Activated T-helper 1 cell treated with Interleukin-2 at 50 U/mL for 16 hours (primary cell): ENCODE measurements around the gene CBFA2T3.
"Not testable (repeated sequence)": the region's sequence is repeated elsewhere in the genome, so short reads cannot be mapped to it uniquely, and the experiment has no call there.

Experiments
- DNase-seq: peaks from one replicate; pipeline ENCODE4 v3.0.0-alpha.2; 2020; ENCODE audit warnings: low read depth

The CBFA2T3 gene

GRCh38 chr16:88922826-88923410 lies 54.1 kb downstream of the CBFA2T3 start:
- DNase-seq: no peak

DNA sequence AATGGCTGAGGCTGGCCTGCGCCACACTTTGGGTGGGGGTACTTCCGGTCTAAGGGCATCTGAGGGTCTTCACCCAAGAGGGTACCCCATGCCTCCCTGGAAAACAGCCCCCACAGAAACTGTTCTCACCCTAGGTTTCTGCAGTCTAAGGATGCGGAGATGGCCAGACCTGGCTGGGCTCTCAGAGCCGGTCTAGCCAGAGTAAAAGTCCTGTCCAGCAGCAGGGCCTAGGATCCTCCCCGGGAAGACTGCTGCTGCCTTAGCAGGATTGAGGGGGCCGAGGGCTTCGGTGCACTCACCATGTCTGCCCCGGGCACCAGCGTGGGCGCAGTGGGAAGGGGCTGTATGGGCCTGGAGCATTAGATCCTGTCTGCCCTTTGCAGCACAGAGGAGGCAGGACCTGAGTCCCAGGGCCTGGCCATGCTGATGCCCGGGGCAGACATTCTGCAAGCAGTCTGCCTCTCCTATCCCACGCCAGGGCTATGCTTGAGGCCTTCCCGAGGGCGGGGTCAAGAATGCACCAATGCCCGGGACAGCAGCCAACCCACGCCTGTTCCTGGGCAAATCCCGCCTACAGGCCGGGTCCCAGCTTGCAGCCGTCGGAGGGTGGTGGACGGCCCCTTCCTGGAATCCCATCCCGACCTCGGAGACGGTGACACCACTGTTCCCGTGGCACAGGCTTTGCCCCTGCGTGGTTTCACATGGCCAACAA lies 54.7 kb downstream of the CBFA2T3 start:
- no peak for DNase-seq

DNA sequence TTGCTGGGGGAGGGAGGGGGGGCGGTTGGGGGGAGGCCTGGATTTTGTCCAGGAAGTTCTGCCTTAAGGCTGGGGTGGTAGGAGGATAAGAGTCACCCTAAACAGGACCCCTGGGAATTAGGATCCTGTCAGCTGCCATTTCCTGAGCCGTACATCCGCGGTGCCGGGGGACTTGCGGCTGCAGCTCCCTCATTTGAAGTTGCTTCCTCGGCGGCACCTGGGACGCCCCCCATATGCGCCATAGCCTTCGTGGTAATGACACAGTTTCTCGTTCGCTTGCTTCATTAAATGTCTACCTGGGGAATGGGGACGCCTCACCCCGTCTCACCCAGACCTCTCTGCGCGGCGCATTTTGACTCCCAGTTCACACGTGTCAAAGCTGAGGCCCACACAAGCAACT lies 55.4 kb downstream of the CBFA2T3 start:
- DNase-seq: no peak

GRCh38 chr16:88920618-88921590 lies 56.1 kb downstream of the CBFA2T3 start:
- DNase-seq: no peak

- no peak for DNase-seq
Measured at GRCh38 chr16:88919936-88920335, 57.1 kb downstream of the CBFA2T3 start.

- not testable (repeated sequence) for DNase-seq
Measured at GRCh38 chr16:88918896-88919295, 58.1 kb downstream of the CBFA2T3 start.

GRCh38 chr16:88917915-88918627 lies 58.9 kb downstream of the CBFA2T3 start:
- DNase-seq: no peak

GRCh38 chr16:88917146-88917914 lies 59.7 kb downstream of the CBFA2T3 start:
- DNase-seq: no peak

DNA sequence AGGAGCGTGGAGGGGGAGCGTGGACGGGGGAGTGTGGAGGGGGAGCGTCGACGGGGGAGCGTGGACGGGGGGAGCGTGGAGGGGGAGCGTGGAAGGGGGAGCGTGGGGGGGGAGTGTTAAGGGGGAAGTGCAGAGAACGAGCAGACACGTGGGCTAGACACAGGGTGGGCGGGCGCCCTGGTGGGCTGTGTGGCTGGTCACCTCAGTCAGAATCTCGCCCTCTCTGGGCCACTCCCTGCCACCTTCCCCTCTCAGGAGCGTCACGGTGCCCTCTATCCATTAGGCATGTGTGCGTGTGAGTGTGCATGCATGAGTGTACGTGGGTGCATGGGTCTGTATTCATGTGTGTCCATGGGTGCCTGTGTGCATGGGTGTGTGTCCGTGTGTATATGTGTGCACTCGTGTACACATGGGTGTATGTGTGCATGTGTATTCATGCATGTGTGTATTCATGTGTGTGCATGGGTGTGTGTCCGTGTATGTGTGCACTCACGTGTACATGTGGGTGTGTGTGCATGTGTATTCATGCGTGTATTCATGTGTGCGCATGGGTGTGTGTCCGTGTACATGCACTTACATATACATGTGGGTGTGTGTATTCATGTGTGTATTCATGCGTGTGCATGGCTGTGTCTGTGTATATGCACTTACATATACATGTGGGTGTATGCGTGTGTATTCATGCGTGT lies 61.2 kb downstream of the CBFA2T3 start:
- DNase-seq: no peak

DNA sequence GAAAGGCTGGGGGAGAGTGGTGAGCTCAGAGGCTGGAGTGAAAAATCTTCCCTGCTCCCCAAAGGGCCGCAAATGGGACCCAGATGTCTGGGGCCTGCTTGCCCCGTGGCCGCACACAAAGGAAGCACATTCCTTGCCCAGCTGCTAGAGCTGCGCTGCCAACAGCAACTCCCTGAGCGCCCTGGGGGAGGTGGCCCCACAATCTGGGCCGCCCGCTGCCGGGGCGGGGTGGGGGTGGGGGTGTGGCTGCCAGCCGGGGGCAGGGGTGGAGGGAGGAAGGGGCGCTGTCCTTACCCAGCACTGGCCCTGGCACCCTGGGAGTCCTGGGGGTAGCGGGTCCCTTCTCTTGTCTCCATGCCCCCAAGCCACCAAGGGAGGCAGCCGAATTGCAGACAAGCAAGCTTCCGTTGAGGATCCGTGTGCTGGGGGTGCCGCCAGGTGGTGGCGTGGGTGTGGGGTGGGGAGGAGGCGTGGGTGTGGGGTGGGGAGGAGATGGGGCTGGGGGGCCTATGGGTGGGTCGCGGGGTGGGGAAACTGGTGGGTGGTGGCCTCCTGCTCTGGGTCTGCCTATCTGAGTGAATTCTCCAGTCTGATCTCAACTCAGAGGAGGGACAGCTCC lies 62.1 kb downstream of the CBFA2T3 start:
- DNase-seq: no peak

DNA sequence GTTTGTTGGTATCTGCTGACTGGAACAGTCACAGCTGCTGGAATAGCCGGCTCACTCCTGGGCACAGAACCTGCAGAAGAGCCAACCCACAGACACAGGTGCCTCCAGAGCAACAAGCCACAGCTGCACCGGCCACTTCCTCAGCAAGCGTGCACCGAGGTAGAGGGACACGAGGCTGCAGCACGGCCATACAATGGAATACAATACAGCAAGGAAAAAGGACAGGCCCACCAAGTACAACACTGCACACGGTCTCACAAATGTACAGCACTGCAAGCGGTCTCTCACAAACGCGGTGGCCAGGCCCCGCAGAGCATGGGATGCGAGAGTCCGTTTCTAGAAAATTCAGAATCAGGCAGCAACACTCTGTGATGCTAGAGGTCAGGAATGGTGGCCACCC lies 63.1 kb downstream of the CBFA2T3 start:
- DNase-seq: no peak

- no peak for DNase-seq
Measured at GRCh38 chr16:88913001-88913612, 63.9 kb downstream of the CBFA2T3 start.

- DNase-seq: no peak
Measured at GRCh38 chr16:88912556-88912955, 64.5 kb downstream of the CBFA2T3 start.

DNA sequence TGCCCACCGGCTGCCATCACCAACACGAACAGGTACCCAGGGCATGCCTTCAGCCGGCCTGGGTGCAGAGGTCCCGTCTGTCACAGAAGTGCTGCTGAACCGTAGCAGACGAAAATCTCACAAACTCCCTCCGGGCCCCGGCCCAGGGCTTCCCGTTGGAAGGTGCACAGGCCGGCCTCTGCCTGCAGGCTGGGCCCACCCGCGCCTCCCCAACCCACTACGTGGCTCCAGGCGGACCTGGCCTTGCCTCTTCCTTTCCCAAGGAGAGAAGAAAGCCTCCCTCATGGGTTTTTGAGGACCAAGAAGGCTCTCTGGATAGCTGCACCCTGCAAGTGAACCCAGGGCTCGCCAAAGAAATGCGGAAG lies 65.1 kb downstream of the CBFA2T3 start:
- DNase-seq: no peak

GRCh38 chr16:88911136-88911945 lies 65.7 kb downstream of the CBFA2T3 start:
- DNase-seq: no peak

DNA sequence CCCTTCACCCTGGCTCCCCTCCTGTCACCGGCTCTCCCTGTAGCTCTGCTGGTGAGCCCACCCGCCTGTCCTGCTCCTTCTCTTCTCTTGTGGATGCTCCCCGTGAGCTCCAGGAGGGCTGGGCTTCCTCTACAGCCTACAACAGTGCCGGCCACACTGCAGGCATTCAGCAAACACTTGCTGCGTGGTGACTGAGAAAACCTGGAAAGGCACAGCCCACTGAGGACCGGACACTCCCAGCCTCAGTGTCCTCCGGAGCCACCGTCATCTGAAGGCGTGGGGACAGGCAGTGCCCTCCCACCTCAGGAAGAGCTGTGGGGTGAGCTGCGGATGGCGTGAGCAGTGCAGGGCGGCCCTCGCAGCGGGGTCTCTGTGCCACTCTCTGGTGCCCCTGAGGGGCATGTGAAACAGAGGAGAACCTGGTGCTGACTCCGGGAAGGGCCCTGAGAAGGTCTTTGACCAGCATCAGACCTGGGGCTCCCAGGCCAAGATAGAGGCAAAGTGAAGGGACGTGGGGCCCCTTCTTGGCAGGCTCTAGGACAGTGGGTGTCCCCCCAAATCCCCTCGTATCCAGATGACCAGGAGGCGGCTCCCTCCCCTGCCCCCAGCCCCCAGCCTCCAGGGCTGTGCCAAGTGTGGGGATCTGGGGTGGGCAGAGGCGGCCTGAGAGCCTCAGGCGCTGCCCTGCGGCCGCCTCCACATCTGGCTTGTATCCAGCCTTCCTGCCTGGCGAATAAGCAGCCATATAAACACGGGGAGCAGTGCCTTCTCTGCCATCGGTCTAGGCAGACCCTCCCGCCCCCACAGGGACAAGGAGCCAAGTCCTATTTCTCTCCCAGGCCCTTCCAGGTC lies 66.5 kb downstream of the CBFA2T3 start:
- DNase-seq: no peak

DNA sequence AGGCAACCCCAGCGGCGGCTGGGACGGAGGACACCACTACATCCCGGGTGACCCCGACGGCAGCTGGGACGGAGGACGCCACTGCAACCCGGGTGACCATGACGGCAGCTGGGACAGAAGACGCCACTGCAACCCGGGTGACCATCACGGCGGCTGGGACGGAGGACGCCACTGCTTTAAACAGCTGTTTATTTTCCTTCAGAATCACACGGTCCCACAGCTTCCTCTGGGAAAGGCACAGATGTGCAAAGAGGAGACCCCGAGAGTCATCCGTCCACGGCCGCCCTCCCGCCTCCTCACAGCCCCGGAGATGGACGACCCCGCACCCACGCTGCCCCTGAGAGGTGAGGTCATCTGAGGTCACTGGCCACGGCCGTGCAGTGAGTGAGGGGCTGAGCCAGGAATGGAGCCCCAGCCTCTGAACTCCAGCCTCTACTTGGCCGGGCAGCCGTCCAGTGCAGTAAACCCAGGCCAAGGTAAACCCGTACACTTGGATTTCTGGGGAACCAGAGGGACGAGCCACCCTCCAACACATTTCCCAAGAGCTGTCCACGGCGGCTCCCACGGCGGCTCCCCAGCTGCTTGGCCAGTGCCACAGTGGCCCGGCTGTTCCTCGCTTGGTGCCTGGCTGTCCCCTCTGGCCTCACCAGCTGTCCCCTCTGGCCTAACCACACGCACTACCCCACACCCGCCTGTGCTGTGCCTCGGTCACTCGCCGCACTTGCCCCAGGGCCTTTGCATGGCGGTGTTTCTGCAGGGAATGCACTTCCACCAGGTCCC lies 67.4 kb downstream of the CBFA2T3 start:
- no peak for DNase-seq
